Immature natural killer cell (primary cell): ENCODE data around the gene PLEKHA4. TPM values are rescaled to one million over a fixed set of nuclear protein-coding genes. Genes with fewer than 3 reads are reported as not detected.
A peak's percentile ranks its signal among the peaks of the same experiment; 100 is the strongest.

Experiments used
- DNase-seq, 3 donors: peaks; one replicate each; pipeline ENCODE4 v3.0.0; 2022; ENCODE audit warnings: mixed read lengths in 1 of 3
- H3K27ac Mint-ChIP-seq, 6 donors: one replicate each; pipeline ENCODE4 v1.8.0; 2020; ENCODE audit warnings: mixed read lengths in 6 of 6, mild to moderate bottlenecking in 5 of 6, inconsistent platforms in 4 of 6, moderate library complexity in 3 of 6
- H3K27me3 Mint-ChIP-seq, 3 donors: one replicate each; pipeline ENCODE4 v1.8.0; 2020 to 2021; ENCODE audit warnings: low read depth in 3 of 3, mild to moderate bottlenecking in 3 of 3, mixed read lengths in 3 of 3, moderate library complexity in 3 of 3, inconsistent platforms in 1 of 3
- H3K36me3 Mint-ChIP-seq, 3 donors: one replicate each; pipeline ENCODE4 v1.8.0; 2020; ENCODE audit warnings: mixed read lengths in 3 of 3, inconsistent platforms in 2 of 3, mild to moderate bottlenecking in 2 of 3
- H3K4me1 Mint-ChIP-seq, 2 donors: one replicate each; pipeline ENCODE4 v1.8.0; 2020; ENCODE audit warnings: inconsistent platforms in 2 of 2, mild to moderate bottlenecking in 2 of 2, mixed read lengths in 2 of 2, moderate library complexity in 1 of 2
- H3K4me3 Mint-ChIP-seq, 5 donors: one replicate each; pipeline ENCODE4 v1.8.0; 2020; ENCODE audit warnings: mild to moderate bottlenecking in 5 of 5, mixed read lengths in 5 of 5, inconsistent platforms in 3 of 5, moderate library complexity in 3 of 5
- H3K9me3 Mint-ChIP-seq, 6 donors: one replicate each; pipeline ENCODE4 v1.8.0; 2020; ENCODE audit warnings: mild to moderate bottlenecking in 6 of 6, mixed read lengths in 6 of 6, inconsistent platforms in 4 of 6, moderate library complexity in 3 of 6
- polyA plus RNA-seq, 3 donors: library from polyadenylated mRNA; unstranded; fragments of 300-500 nt; fragmentation: Illumina TruSeq; gene quantifications; one replicate each; pipeline ENCODE4 v1.2.3, GENCODE V29; 2021

Gene PLEKHA4
- polyA plus RNA-seq, 3 donors from 2014 or later = 3.0 to 5.9 (median 4.8) TPM

- Mint-ChIP-seq H3K9me3 (no peaks in the 10 kb centered on the region), H3K36me3 (no peaks in the 10 kb centered on the region), H3K27ac (peak overlapping the region in 2 of 6 donors; percentile 15 to 47), H3K27me3 (no peaks in the 10 kb centered on the region), H3K4me1 (no peaks in the 10 kb centered on the region), H3K4me3 (no peak overlapping the region)
- DNase-seq = no peak
Observed at GRCh38 chr19:48819366-48819816, 49.0 kb downstream of the PLEKHA4 start.

GRCh38 chr19:48818234-48818820, 50.1 kb downstream of the PLEKHA4 start:
- Mint-ChIP-seq H3K4me1 (no peaks in the 10 kb centered on the region), H3K9me3 (no peaks in the 10 kb centered on the region), H3K4me3 (no peak overlapping the region), H3K27ac (no peak overlapping the region), H3K36me3 (no peaks in the 10 kb centered on the region), H3K27me3 (peaks cover 0 to 2% (median 0%) of the 10 kb centered on the region in 3 donors)
- DNase-seq = no peak

GRCh38 chr19:48817585-48818124, 50.8 kb downstream of the PLEKHA4 start:
- no peak for DNase-seq
- no peak overlapping the region for H3K27ac Mint-ChIP-seq
- H3K27me3 Mint-ChIP-seq = peaks cover 0 to 4% (median 0%) of the 10 kb centered on the region in 3 donors
- H3K36me3 Mint-ChIP-seq = no peaks in the 10 kb centered on the region
- no peaks in the 10 kb centered on the region for H3K9me3 Mint-ChIP-seq
- no peak overlapping the region for H3K4me3 Mint-ChIP-seq
- peaks cover 2 to 3% of the 10 kb centered on the region in 2 donors for H3K4me1 Mint-ChIP-seq

- H3K36me3 Mint-ChIP-seq = no peaks in the 10 kb centered on the region
- H3K27ac Mint-ChIP-seq = no peak overlapping the region
- no peak for DNase-seq
Observed at GRCh38 chr19:48815870-48816501, 52.4 kb downstream of the PLEKHA4 start.

GRCh38 chr19:48814895-48815294, 53.5 kb downstream of the PLEKHA4 start:
- Mint-ChIP-seq H3K9me3 (no peaks in the 10 kb centered on the region), H3K4me3 (no peak overlapping the region), H3K27me3 (peaks cover 2 to 5% (median 2%) of the 10 kb centered on the region in 3 donors), H3K36me3 (no peaks in the 10 kb centered on the region), H3K27ac (no peak overlapping the region), H3K4me1 (peaks cover 14 to 15% of the 10 kb centered on the region in 2 donors)
- DNase-seq = no peak

More at GRCh38 chr19:48815870-48816501, 52.4 kb downstream of the PLEKHA4 start:
- H3K4me3 Mint-ChIP-seq = no peak overlapping the region
- peaks cover 2 to 4% (median 2%) of the 10 kb centered on the region in 3 donors for H3K27me3 Mint-ChIP-seq
- H3K9me3 Mint-ChIP-seq = no peaks in the 10 kb centered on the region
- H3K4me1 Mint-ChIP-seq = peaks cover 7% of the 10 kb centered on the region in 2 donors

- Mint-ChIP-seq H3K27me3 (peaks cover 2 to 7% (median 2%) of the 10 kb centered on the region in 3 donors), H3K36me3 (no peaks in the 10 kb centered on the region), H3K9me3 (no peaks in the 10 kb centered on the region), H3K27ac (no peak overlapping the region), H3K4me1 (peaks cover 17 to 21% of the 10 kb centered on the region in 2 donors), H3K4me3 (peak overlapping the region in 4 of 5 donors; percentile 71 to 79 (median 72))
- DNase-seq = no peak
Observed at GRCh38 chr19:48813123-48813913, 55.1 kb downstream of the PLEKHA4 start.

- Mint-ChIP-seq H3K4me3 (peak overlapping the region; percentile 71 to 88 (median 75)), H3K9me3 (peaks cover 0 to 1% (median 0%) of the 10 kb centered on the region in 6 donors), H3K36me3 (peaks cover 0 to 6% (median 0%) of the 10 kb centered on the region in 3 donors), H3K27me3 (peaks cover 2 to 7% (median 2%) of the 10 kb centered on the region in 3 donors), H3K27ac (peak overlapping the region in 2 of 6 donors; percentile 42 to 78), H3K4me1 (peaks cover 23% of the 10 kb centered on the region in 2 donors)
- peak; percentile 23 to 26 (median 26) for DNase-seq
Observed at GRCh38 chr19:48812094-48812929, 56.1 kb downstream of the PLEKHA4 start.

DNA sequence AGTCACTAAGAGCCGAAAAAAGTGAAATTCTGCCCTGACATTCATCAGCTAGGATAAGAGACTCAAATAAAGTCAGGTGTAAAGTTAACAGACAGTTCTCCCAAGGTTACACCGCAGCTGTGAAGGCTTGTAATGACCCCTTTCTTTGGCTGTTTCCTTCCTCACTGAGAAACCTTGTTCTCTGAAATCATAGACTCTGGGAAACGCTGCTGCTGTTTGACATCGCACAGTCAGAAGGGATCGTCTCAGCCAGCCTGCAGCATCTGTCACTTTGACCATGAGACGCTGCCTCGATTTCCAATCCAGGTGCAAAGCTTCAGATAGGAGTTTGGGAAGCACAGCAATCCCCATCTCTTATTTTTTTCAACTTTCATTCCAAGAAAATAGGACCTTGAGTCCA, 58.3 kb downstream of the PLEKHA4 start:
- peaks cover 0 to 1% (median 0%) of the 10 kb centered on the region in 6 donors for H3K9me3 Mint-ChIP-seq
- H3K36me3 Mint-ChIP-seq = peaks cover 0 to 6% (median 0%) of the 10 kb centered on the region in 3 donors
- H3K27me3 Mint-ChIP-seq = peaks cover 2 to 7% (median 4%) of the 10 kb centered on the region in 3 donors
- peak overlapping the region; percentile 75 to 88 (median 76) for H3K4me3 Mint-ChIP-seq
- peak overlapping the region; percentile 3 to 62 (median 41) for H3K27ac Mint-ChIP-seq
- no peak for DNase-seq
- H3K4me1 Mint-ChIP-seq = peaks cover 23% of the 10 kb centered on the region in 2 donors

DNA sequence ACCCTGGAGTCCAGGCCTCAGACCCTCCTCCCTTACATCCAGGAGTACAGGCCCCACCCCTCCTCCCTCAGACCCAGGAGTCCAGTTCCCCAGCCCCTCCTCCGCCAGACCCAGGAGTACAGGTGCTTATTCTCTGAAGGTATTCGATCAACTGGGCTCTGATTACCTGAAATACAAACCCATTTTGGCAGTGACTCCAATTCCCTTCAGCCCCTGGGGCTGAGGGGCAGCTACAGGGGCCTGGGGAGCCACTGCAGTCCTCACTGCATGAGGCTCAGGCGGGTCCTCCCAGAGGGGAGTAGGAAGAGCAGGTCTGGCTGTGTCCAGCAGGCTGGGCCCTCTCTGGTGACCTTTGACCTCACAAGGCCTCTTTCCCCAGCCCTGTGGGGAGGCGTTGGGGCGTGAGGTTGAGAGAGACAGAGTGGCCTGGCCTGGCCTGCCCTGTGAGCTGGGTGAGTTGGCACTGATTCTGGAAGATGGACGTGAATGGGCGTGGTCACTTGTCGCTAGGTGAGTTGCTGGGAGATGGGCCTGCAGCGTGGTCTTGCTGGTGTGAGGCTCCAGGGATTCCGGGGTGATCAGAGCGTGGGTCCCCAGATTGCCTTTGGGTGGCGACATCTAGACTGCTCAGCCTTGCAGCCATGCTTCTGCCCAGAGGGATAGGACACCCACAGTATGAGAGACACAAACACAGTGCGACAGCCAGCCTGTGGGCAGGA, 60.7 kb downstream of the PLEKHA4 start:
- no peak for DNase-seq
- H3K4me3 Mint-ChIP-seq = peak overlapping the region in 4 of 5 donors; percentile 44 to 63 (median 52)

DNA sequence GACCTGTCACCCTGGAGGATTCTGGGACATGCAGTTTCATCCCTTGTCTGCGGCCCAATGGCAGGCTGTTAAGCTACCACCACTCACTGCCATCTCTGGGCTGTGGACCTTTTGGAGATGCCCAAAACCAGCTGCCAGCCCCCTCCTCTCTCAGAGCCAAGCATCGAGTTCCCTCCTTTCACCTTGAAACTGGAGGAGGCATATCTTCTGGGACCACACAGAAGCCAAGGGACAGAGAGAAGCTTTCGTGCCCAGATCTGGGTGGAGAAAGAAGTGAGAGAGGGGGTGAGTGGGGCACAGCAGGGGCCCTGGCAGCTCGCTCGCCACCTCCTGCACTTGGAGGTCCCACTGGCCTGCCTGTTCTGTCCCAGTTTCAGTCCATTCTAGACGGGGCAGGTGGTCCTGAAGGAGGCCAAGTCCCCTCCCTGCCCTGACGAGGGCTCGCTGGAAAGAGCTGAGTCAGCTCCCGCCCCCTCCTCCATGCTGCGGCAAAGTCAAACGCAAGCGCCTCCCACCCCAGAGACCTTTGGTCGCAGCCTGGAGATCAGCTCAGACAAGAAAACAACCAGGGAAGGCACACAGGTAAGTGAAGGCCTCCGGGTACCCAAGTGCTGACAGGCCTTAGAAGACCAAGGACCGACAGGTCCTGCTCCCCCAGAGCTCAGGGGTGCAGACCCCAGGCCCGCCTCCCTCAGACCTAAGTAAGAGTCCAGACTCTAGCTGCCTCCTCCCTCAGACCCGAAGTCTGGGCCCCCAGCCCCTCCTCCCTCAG, 61.4 kb downstream of the PLEKHA4 start:
- Mint-ChIP-seq H3K27ac (no peak overlapping the region), H3K36me3 (peaks cover 0 to 6% (median 0%) of the 10 kb centered on the region in 3 donors), H3K4me1 (peaks cover 16% of the 10 kb centered on the region in 2 donors), H3K9me3 (peaks cover 0 to 1% (median 0%) of the 10 kb centered on the region in 6 donors), H3K27me3 (peaks cover under 1 to 4% (median 3%) of the 10 kb centered on the region in 3 donors), H3K4me3 (no peak overlapping the region)
- peak in 2 of 3 donors; percentile 20 to 37 for DNase-seq

More for the DNA sequence above, 60.7 kb downstream of the PLEKHA4 start:
- H3K27me3 Mint-ChIP-seq = peaks cover 2 to 4% (median 3%) of the 10 kb centered on the region in 3 donors
- peaks cover 0 to 1% (median 0%) of the 10 kb centered on the region in 6 donors for H3K9me3 Mint-ChIP-seq
- peaks cover 0 to 6% (median 0%) of the 10 kb centered on the region in 3 donors for H3K36me3 Mint-ChIP-seq
- no peak overlapping the region for H3K27ac Mint-ChIP-seq
- H3K4me1 Mint-ChIP-seq = peaks cover 21% of the 10 kb centered on the region in 2 donors

- no peak overlapping the region for H3K4me3 Mint-ChIP-seq
- no peak overlapping the region for H3K27ac Mint-ChIP-seq
- H3K9me3 Mint-ChIP-seq = peaks cover 0 to 1% (median 0%) of the 10 kb centered on the region in 6 donors
- peaks cover 0 to 6% (median 0%) of the 10 kb centered on the region in 3 donors for H3K36me3 Mint-ChIP-seq
- H3K27me3 Mint-ChIP-seq = peaks cover 0 to 4% (median 3%) of the 10 kb centered on the region in 3 donors
- peaks cover 15 to 16% of the 10 kb centered on the region in 2 donors for H3K4me1 Mint-ChIP-seq
- DNase-seq = peak in 1 of 3 donors; percentile 33
Observed at GRCh38 chr19:48806518-48806817, 61.9 kb downstream of the PLEKHA4 start.

DNA sequence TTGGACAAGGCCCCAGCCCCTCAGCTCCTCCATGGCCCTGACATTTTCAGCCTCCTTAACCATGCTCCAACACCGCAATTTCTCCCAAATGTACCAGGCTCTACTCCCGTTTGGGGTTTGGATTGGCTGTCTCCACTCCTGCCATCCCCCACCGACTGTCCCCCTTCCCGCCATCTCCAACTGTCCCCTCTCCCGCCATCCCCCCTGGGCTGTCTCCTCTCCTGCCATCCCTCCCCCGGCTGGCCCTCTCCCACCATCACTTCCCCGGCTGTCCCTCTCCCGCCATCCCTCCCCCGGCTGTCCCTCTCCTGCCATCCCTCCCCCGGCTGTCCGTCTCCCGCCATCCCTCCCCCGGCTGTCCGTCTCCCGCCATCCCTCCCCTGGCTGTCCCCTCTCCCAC, 63.0 kb downstream of the PLEKHA4 start:
- peaks cover 0 to 6% (median 0%) of the 10 kb centered on the region in 3 donors for H3K36me3 Mint-ChIP-seq
- H3K4me3 Mint-ChIP-seq = no peak overlapping the region
- no peak overlapping the region for H3K27ac Mint-ChIP-seq
- H3K4me1 Mint-ChIP-seq = peaks cover 13 to 14% of the 10 kb centered on the region in 2 donors
- DNase-seq = no peak
- H3K27me3 Mint-ChIP-seq = peaks cover 0 to 3% (median 2%) of the 10 kb centered on the region in 3 donors
- peaks cover 0 to 1% (median 0%) of the 10 kb centered on the region in 6 donors for H3K9me3 Mint-ChIP-seq
